Calu3 (cell line): ENCODE measurements around the gene CDK18. TPM values are rescaled to one million over a fixed set of nuclear protein-coding genes. Genes with fewer than 3 reads are reported as not detected.

ENCODE experiments used
- BruUV-seq: library from RNA; stranded (reverse); fragments of 400-500 nt; replicated peaks from 2 replicates; lab custom pipeline; 2021; lab: Mats Ljungman, UMichigan
- CTCF ChIA-PET: fragments of 300-600 bp; sonication (Branson Sonifier 250); formaldehyde crosslinking; loops from one replicate; lab custom pipeline; 2022; ENCODE audit warnings: antibody characterized with exemption; lab: Charles Lee
- DNase-seq: peaks from one replicate; pipeline ENCODE4 v3.0.0; 2022
- H3K27ac Mint-ChIP-seq: one replicate; pipeline ENCODE4 v1.8.0; 2022; ENCODE audit warnings: mixed read lengths; ENCODE audit not compliant: unreplicated experiment
- H3K27me3 Mint-ChIP-seq: one replicate; pipeline ENCODE4 v1.8.0; 2022; ENCODE audit warnings: mixed read lengths; ENCODE audit not compliant: unreplicated experiment
- H3K36me3 Mint-ChIP-seq: one replicate; pipeline ENCODE4 v1.8.0; 2022; ENCODE audit warnings: mild to moderate bottlenecking, moderate library complexity, mixed read lengths; ENCODE audit not compliant: insufficient read depth, unreplicated experiment
- H3K4me1 Mint-ChIP-seq: one replicate; pipeline ENCODE4 v1.8.0; 2022; ENCODE audit warnings: mild to moderate bottlenecking, low read depth, mixed read lengths; ENCODE audit not compliant: unreplicated experiment
- H3K4me3 Mint-ChIP-seq: one replicate; pipeline ENCODE4 v1.8.0; 2022; ENCODE audit warnings: mild to moderate bottlenecking, low read depth, moderate library complexity, mixed read lengths; ENCODE audit not compliant: unreplicated experiment
- H3K9me3 Mint-ChIP-seq: one replicate; pipeline ENCODE4 v1.8.0; 2022; ENCODE audit warnings: low read depth, mixed read lengths; ENCODE audit not compliant: unreplicated experiment
- CTCF ChIP-seq: fragments of 200-600 bp; IDR thresholded peaks from one replicate; pipeline ENCODE4 v1.8.0; 2022; ENCODE audit warnings: antibody characterized with exemption; ENCODE audit not compliant: unreplicated experiment
- intact Hi-C: fragments of 100-400 bp; cut with micrococcal nuclease; formaldehyde crosslinking; loops from one replicate; pipeline ENCODE4 v1.10.0; 2022; ENCODE audit not compliant: unreplicated experiment
- total RNA-seq: library from RNA; stranded (reverse); gene quantifications from 2 replicates; pipeline ENCODE4 v1.2.3, GENCODE V29; 2022

The CDK18 gene
- total RNA-seq, 1 experiment from 2014 or later, result 44.0 TPM

GRCh38 chr1:205528446-205528886 lies 24.0 kb downstream of the CDK18 start:
- peaks cover 10% of the 10 kb centered on the region for H3K36me3 Mint-ChIP-seq
- no peaks in the 10 kb centered on the region for H3K27me3 Mint-ChIP-seq
- CTCF ChIA-PET, result interaction anchor here (0.8 to 1.8 kb wide), 7 partner anchors 9 to 130 kb away, joined by 3 to 35 read pairs (median 7); partner anchors contain the start of gene ELK4
- BruUV-seq, result no TSS peak
- H3K4me3 Mint-ChIP-seq, result no peak overlapping the region
- no peaks in the 10 kb centered on the region for H3K4me1 Mint-ChIP-seq
- no peak for DNase-seq
- intact Hi-C loops, result loop anchor here (5.0 kb wide), 1 partner anchor 64 kb away; no protein-coding TSS in a partner anchor
- H3K27ac Mint-ChIP-seq, result no peak overlapping the region
- no peak for TF ChIP-seq CTCF
- H3K9me3 Mint-ChIP-seq, result no peaks in the 10 kb centered on the region

- BruUV-seq, result no TSS peak
- peak; percentile 98 for TF ChIP-seq CTCF
- H3K27me3 Mint-ChIP-seq, result no peaks in the 10 kb centered on the region
- no peaks in the 10 kb centered on the region for H3K9me3 Mint-ChIP-seq
- intact Hi-C loops, result loop anchor here (1.0 to 5.0 kb wide), 4 partner anchors 63 to 182 kb away; partner anchors contain the start of gene ELK4
- CTCF ChIA-PET, result interaction anchor here (0.6 to 1.8 kb wide), 9 partner anchors 8 to 240 kb away, joined by 3 to 35 read pairs (median 5); partner anchors contain the start of gene ELK4
- peak overlapping the region; percentile 23 for H3K4me3 Mint-ChIP-seq
- peaks cover 10% of the 10 kb centered on the region for H3K36me3 Mint-ChIP-seq
- peak; percentile 95 for DNase-seq
- peak overlapping the region; percentile 17 for H3K27ac Mint-ChIP-seq
- H3K4me1 Mint-ChIP-seq, result no peaks in the 10 kb centered on the region
These were observed 24.7 kb downstream of the CDK18 start for GRCh38 chr1:205528887-205529825.

- H3K27ac Mint-ChIP-seq, result no peak overlapping the region
- intact Hi-C loops, result no loop called here
- H3K4me1 Mint-ChIP-seq, result no peaks in the 10 kb centered on the region
- H3K36me3 Mint-ChIP-seq, result peaks cover 10% of the 10 kb centered on the region
- no peak overlapping the region for H3K4me3 Mint-ChIP-seq
- TF ChIP-seq CTCF, result no peak
- CTCF ChIA-PET, result interaction anchor here (1.8 kb wide), 1 partner anchor 128 kb away, joined by 35 read pairs; no protein-coding TSS in a partner anchor
- no TSS peak for BruUV-seq
- H3K27me3 Mint-ChIP-seq, result no peaks in the 10 kb centered on the region
- no peak for DNase-seq
- H3K9me3 Mint-ChIP-seq, result no peaks in the 10 kb centered on the region
These were observed 25.6 kb downstream of the CDK18 start for GRCh38 chr1:205530116-205530515.

- CTCF ChIA-PET, result interaction anchor here (0.7 to 1.0 kb wide), 3 partner anchors 57 to 126 kb away, joined by 3 to 4 read pairs (median 4); no protein-coding TSS in a partner anchor
- intact Hi-C loops, result no loop called here
- no TSS peak for BruUV-seq
- Mint-ChIP-seq H3K27me3 (no peaks in the 10 kb centered on the region), H3K36me3 (peaks cover 10% of the 10 kb centered on the region), H3K4me3 (no peak overlapping the region), H3K4me1 (peaks cover 8% of the 10 kb centered on the region), H3K27ac (no peak overlapping the region), H3K9me3 (no peaks in the 10 kb centered on the region)
- DNase-seq, result no peak
- TF ChIP-seq CTCF, result no peak
These were observed 26.9 kb downstream of the CDK18 start for GRCh38 chr1:205531191-205532025.
